Measurements from ENCODE around the gene NVL. TPM values are rescaled to one million over a fixed set of nuclear protein-coding genes. Genes with fewer than 3 reads are reported as not detected.

Gene NVL
- total RNA-seq, 4 donors from 2014 or later = 11.7 to 40.5 (median 15.4) TPM

GRCh38 chr1:224339442-224340033, 9.6 kb upstream of the NVL start:
- Histone ChIP-seq H3K4me1 (peaks cover 0 to 6% (median 3%) of the 10 kb centered on the region in 3 donors), H3K9me3 (peaks cover 0 to 21% (median 0%) of the 10 kb centered on the region in 3 donors), H3K27me3 (peaks cover 33% of the 10 kb centered on the region), H3K4me3 (no peak overlapping the region), H3K27ac (no peak overlapping the region), H3K36me3 (no peaks in the 10 kb centered on the region)
- ATAC-seq = no peak
- WGBS, 2 donors (ENCODE audit: low coverage in 1 of 2) = no CpG with 5 or more reads among the region's 4 CpGs
- TF ChIP-seq CTCF (IDR thresholded peaks at IDR 0.05) = no peak
- TF ChIP-seq POLR2AphosphoS5 (IDR thresholded peaks at IDR 0.05) = no peak
- no peak for TF ChIP-seq POLR2A (IDR thresholded peaks at IDR 0.05)
- TF ChIP-seq EP300 (IDR thresholded peaks at IDR 0.05) = no peak

- H3K27me3 ChIP-seq = peaks cover 31% of the 10 kb centered on the region
- H3K9me3 ChIP-seq = peaks cover 0 to 8% (median 0%) of the 10 kb centered on the region in 3 donors
- TF ChIP-seq POLR2AphosphoS5 (IDR thresholded peaks at IDR 0.05) (no peak), POLR2A (IDR thresholded peaks at IDR 0.05) (no peak), EP300 (IDR thresholded peaks at IDR 0.05) (no peak), CTCF (IDR thresholded peaks at IDR 0.05) (no peak)
- peaks cover 0 to 6% (median 3%) of the 10 kb centered on the region in 3 donors for H3K4me1 ChIP-seq
- no peaks in the 10 kb centered on the region for H3K36me3 ChIP-seq
- ATAC-seq = no peak
- 90 to 94% methylated on average over 3 to 4 of the region's 4 CpGs for WGBS, 2 donors (ENCODE audit: low coverage in 1 of 2)
- H3K4me3 ChIP-seq = no peak overlapping the region
- no peak overlapping the region for H3K27ac ChIP-seq
Measured at GRCh38 chr1:224338150-224338838, 8.3 kb upstream of the NVL start.

- Histone ChIP-seq H3K9me3 (no peaks in the 10 kb centered on the region), H3K27ac (no peak overlapping the region), H3K4me1 (peaks cover 0 to 14% (median 8%) of the 10 kb centered on the region in 3 donors), H3K4me3 (no peak overlapping the region), H3K36me3 (no peaks in the 10 kb centered on the region), H3K27me3 (peaks cover 6% of the 10 kb centered on the region)
- 32 to 37% methylated on average over 4 to 5 of the region's 5 CpGs for WGBS, 2 donors (ENCODE audit: low coverage in 1 of 2)
- no peak for ATAC-seq
- TF ChIP-seq EP300 (IDR thresholded peaks at IDR 0.05) = no peak
- TF ChIP-seq POLR2A (IDR thresholded peaks at IDR 0.05) = no peak
- TF ChIP-seq POLR2AphosphoS5 (IDR thresholded peaks at IDR 0.05) = no peak
- no peak for TF ChIP-seq CTCF (IDR thresholded peaks at IDR 0.05)
Measured at GRCh38 chr1:224333939-224334786, 4.2 kb upstream of the NVL start.

- H3K9me3 ChIP-seq = no peaks in the 10 kb centered on the region
- no peak for ATAC-seq
- no peaks in the 10 kb centered on the region for H3K27me3 ChIP-seq
- 10 to 13% methylated on average over 3 of the region's 3 CpGs for WGBS, 2 donors (ENCODE audit: low coverage in 1 of 2)
- H3K4me3 ChIP-seq = no peak overlapping the region
- no peak for TF ChIP-seq EP300 (IDR thresholded peaks at IDR 0.05)
- TF ChIP-seq CTCF (IDR thresholded peaks at IDR 0.05) = peak; percentile 49 to 76 (median 69)
- H3K4me1 ChIP-seq = peaks cover 4 to 22% (median 15%) of the 10 kb centered on the region in 3 donors
- H3K36me3 ChIP-seq = no peaks in the 10 kb centered on the region
- H3K27ac ChIP-seq = no peak overlapping the region
Measured at GRCh38 chr1:224333309-224333926, 3.4 kb upstream of the NVL start.

All from gastroesophageal sphincter (tissue), 4 donors.